ENCODE measurements around the gene TM2D3. TPM values are rescaled to one million over a fixed set of nuclear protein-coding genes. Genes with fewer than 3 reads are reported as not detected.

The TM2D3 gene
- total RNA-seq, 2 donors from 2014 or later: 33.7 to 42.7 TPM

DNA sequence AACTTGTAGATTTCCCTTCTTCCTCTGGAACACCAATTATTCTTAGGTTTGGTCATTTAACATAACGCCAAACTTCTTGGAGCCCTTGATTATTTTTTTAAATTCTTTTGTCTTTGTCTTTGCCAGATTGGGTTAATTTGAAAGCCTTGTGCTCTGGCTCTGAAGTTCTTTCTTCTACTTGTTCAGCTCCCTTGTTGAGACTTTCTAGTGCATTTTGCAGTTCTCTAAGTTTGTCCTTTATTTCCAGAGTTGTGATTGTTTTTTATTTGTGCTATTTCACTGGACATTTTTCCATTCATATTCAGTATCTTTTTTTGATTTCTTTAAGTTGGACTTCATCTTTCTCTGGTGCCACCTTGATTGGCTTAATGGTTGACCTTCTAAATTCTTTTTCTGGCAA is 55.5 kb downstream of the TM2D3 start:
- Histone ChIP-seq H3K4me1 (no peaks in the 10 kb centered on the region), H3K27ac (no peak overlapping the region), H3K9ac (ENCODE audit: low read depth in 2 of 2, low read length in 2 of 2) (no peak overlapping the region), H3K4me3 (no peak overlapping the region), H3K36me3 (no peaks in the 10 kb centered on the region), H3K9me3 (no peaks in the 10 kb centered on the region), H3K27me3 (no peaks in the 10 kb centered on the region)
- no peak for DNase-seq
- intact Hi-C loops (cut with DNase I): no loop called here
- TF ChIP-seq CTCF (IDR thresholded peaks at IDR 0.05): no peak

Other genes starting within 250 kb of the TM2D3 start
- gene PCSK6, start 162.7 kb downstream of the TM2D3 start, total RNA-seq: 10 to 100 TPM; 29.9 to 39.5 TPM
- 1 to 10 TPM; 8.7 to 8.8 TPM for gene TARS3, start 72.1 kb upstream of the TM2D3 start, total RNA-seq
- not detected for gene OR4F6, start 151.1 kb upstream of the TM2D3 start, total RNA-seq
- not detected for gene OR4F15, start 159.8 kb upstream of the TM2D3 start, total RNA-seq